ENCODE results near the gene NDUFA6. TPM values are rescaled to one million over a fixed set of nuclear protein-coding genes. Genes with fewer than 3 reads are reported as not detected.

The NDUFA6 gene
- total RNA-seq, 1 experiment from 2014 or later = 166 TPM

GRCh38 chr22:42052765-42053164 lies 37.8 kb downstream of the NDUFA6 start:
- Histone ChIP-seq H3K9me3 (ENCODE audit: low read depth, low read length, poor library complexity, severe bottlenecking) (peaks cover 13% of the 10 kb centered on the region), H3K27ac (ENCODE audit: low read depth, low read length, poor library complexity, severe bottlenecking) (no peak overlapping the region), H3K4me3 (ENCODE audit: low read depth, low read length, poor library complexity, severe bottlenecking) (no peak overlapping the region), H3K27me3 (replicated peaks; ENCODE audit: insufficient read depth, low read depth, low read length, poor library complexity) (no peaks in the 10 kb centered on the region), H3K4me1 (ENCODE audit: insufficient read depth, low read length, poor library complexity, severe bottlenecking) (no peaks in the 10 kb centered on the region), H3K36me3 (ENCODE audit: insufficient read depth, low read length, poor library complexity, severe bottlenecking) (no peaks in the 10 kb centered on the region)
- CTCF ChIA-PET = no interaction called here
- no TSS peak for BruUV-seq (replicated peaks)
- TF ChIP-seq EZH2 (IDR thresholded peaks at IDR 0.05; ENCODE audit: borderline replicate concordance, low read depth, low read length, poor library complexity, severe bottlenecking) (no peak), CTCF (conservative IDR thresholded peaks at IDR 0.05; ENCODE audit: low read depth, low read length) (no peak)
- intact Hi-C loops (cut with micrococcal nuclease; ENCODE audit: unreplicated experiment) = no loop called here
- DNase-seq (ENCODE audit: low spot score) = no peak
- POLR2A ChIA-PET (ENCODE audit: low non-redundant PET) = no interaction called here

- no TSS peak for BruUV-seq (replicated peaks)
- no peaks in the 10 kb centered on the region for H3K9me3 ChIP-seq (ENCODE audit: low read depth, low read length, poor library complexity, severe bottlenecking)
- H3K27ac ChIP-seq (ENCODE audit: low read depth, low read length, poor library complexity, severe bottlenecking) = no peak overlapping the region
- no peaks in the 10 kb centered on the region for H3K36me3 ChIP-seq (ENCODE audit: insufficient read depth, low read length, poor library complexity, severe bottlenecking)
- H3K4me1 ChIP-seq (ENCODE audit: insufficient read depth, low read length, poor library complexity, severe bottlenecking) = no peaks in the 10 kb centered on the region
- POLR2A ChIA-PET (ENCODE audit: low non-redundant PET) = no interaction called here
- intact Hi-C loops (cut with micrococcal nuclease; ENCODE audit: unreplicated experiment) = no loop called here
- DNase-seq (ENCODE audit: low spot score) = no peak
- TF ChIP-seq CTCF (conservative IDR thresholded peaks at IDR 0.05; ENCODE audit: low read depth, low read length) (no peak), EZH2 (IDR thresholded peaks at IDR 0.05; ENCODE audit: borderline replicate concordance, low read depth, low read length, poor library complexity, severe bottlenecking) (no peak)
- no peaks in the 10 kb centered on the region for H3K27me3 ChIP-seq (replicated peaks; ENCODE audit: insufficient read depth, low read depth, low read length, poor library complexity)
- no peak overlapping the region for H3K4me3 ChIP-seq (ENCODE audit: low read depth, low read length, poor library complexity, severe bottlenecking)
- CTCF ChIA-PET = no interaction called here
Observed at GRCh38 chr22:42050641-42051180, 39.9 kb downstream of the NDUFA6 start.

- TF ChIP-seq EZH2 (IDR thresholded peaks at IDR 0.05; ENCODE audit: borderline replicate concordance, low read depth, low read length, poor library complexity, severe bottlenecking) (no peak), CTCF (conservative IDR thresholded peaks at IDR 0.05; ENCODE audit: low read depth, low read length) (no peak)
- POLR2A ChIA-PET (ENCODE audit: low non-redundant PET) = interaction anchor here (0.6 to 0.7 kb wide), 2 partner anchors 192 to 485 kb away, joined by 10 to 13 read pairs; no protein-coding TSS in a partner anchor
- intact Hi-C loops (cut with micrococcal nuclease; ENCODE audit: unreplicated experiment) = no loop called here
- no peak overlapping the region for H3K4me3 ChIP-seq (ENCODE audit: low read depth, low read length, poor library complexity, severe bottlenecking)
- no peaks in the 10 kb centered on the region for H3K27me3 ChIP-seq (replicated peaks; ENCODE audit: insufficient read depth, low read depth, low read length, poor library complexity)
- H3K9me3 ChIP-seq (ENCODE audit: low read depth, low read length, poor library complexity, severe bottlenecking) = peaks cover 13% of the 10 kb centered on the region
- H3K4me1 ChIP-seq (ENCODE audit: insufficient read depth, low read length, poor library complexity, severe bottlenecking) = no peaks in the 10 kb centered on the region
- no peak overlapping the region for H3K27ac ChIP-seq (ENCODE audit: low read depth, low read length, poor library complexity, severe bottlenecking)
- H3K36me3 ChIP-seq (ENCODE audit: insufficient read depth, low read length, poor library complexity, severe bottlenecking) = no peaks in the 10 kb centered on the region
- DNase-seq (ENCODE audit: low spot score) = no peak
- no TSS peak for BruUV-seq (replicated peaks)
- CTCF ChIA-PET = no interaction called here
Observed at GRCh38 chr22:42041784-42042183, 48.8 kb downstream of the NDUFA6 start.

Measured in A673 (cell line).